WTC11 (cell line): ENCODE measurements around the gene ITFG1. TPM values are rescaled to one million over a fixed set of nuclear protein-coding genes. Genes with fewer than 3 reads are reported as not detected.

Source experiments
- ATAC-seq: fragments of 200-7000 bp; cut with Tn5 transposase; 2 replicates; pipeline ENCODE4 v1.10.0; 2021; ENCODE audit warnings: mild to moderate bottlenecking, moderate library complexity
- CTCF ChIA-PET: fragments of 300-600 bp; sonication (Branson Sonifier 250); formaldehyde crosslinking; loops from one replicate; lab custom pipeline; 2021; ENCODE audit warnings: antibody characterized with exemption; lab: Charles Lee
- POLR2A ChIA-PET: fragments of 350-600 bp; sonication (Branson Sonifier 250); formaldehyde crosslinking; loops from one replicate; lab custom pipeline; 2021; ENCODE audit warnings: antibody characterized with exemption; lab: Charles Lee
- DNase-seq: peaks from one replicate; pipeline ENCODE4 v3.0.0; 2021; ENCODE audit warnings: low spot score
- H3K27ac Mint-ChIP-seq: 2 replicates; pipeline ENCODE4 v1.8.0; 2021; ENCODE audit warnings: mixed read lengths
- H3K27me3 Mint-ChIP-seq: 2 replicates; pipeline ENCODE4 v1.8.0; 2021; ENCODE audit warnings: low read depth, mild to moderate bottlenecking, moderate library complexity, mixed read lengths
- H3K36me3 Mint-ChIP-seq: 2 replicates; pipeline ENCODE4 v1.8.0; 2021; ENCODE audit warnings: mixed read lengths
- H3K4me1 Mint-ChIP-seq: 2 replicates; pipeline ENCODE4 v1.8.0; 2022; ENCODE audit warnings: mixed read lengths
- H3K4me3 Mint-ChIP-seq: 2 replicates; pipeline ENCODE4 v1.8.0; 2021; ENCODE audit warnings: mild to moderate bottlenecking, moderate library complexity, mixed read lengths
- H3K9me3 Mint-ChIP-seq: 2 replicates; pipeline ENCODE4 v1.8.0; 2021; ENCODE audit warnings: mixed read lengths
- AFF4 ChIP-seq: sonication (generic); formaldehyde crosslinking; IDR thresholded peaks from 2 replicates; pipeline ENCODE4 v1.8.1; 2023; ENCODE audit warnings: mild to moderate bottlenecking, missing genetic modification reagents, borderline replicate concordance
- CDX4 ChIP-seq: fragments of 250-450 bp; sonication (Bioruptor Pico); IDR thresholded peaks from 2 replicates; pipeline ENCODE4 v1.9.0; 2021; ENCODE audit warnings: moderate library complexity, mild to moderate bottlenecking, inconsistent platforms, borderline replicate concordance
- CTCF ChIP-seq: fragments of 200-600 bp; IDR thresholded peaks from 2 replicates; pipeline ENCODE4 v1.8.0; 2022; ENCODE audit warnings: antibody characterized with exemption
- ELF4 ChIP-seq: sonication (generic); formaldehyde crosslinking; IDR thresholded peaks from 2 replicates; pipeline ENCODE4 v1.8.1; 2022; ENCODE audit warnings: low read depth, mild to moderate bottlenecking, moderate library complexity, missing genetic modification reagents
- EMX1 ChIP-seq: fragments of 250-450 bp; sonication (Bioruptor Pico); IDR thresholded peaks from 2 replicates; pipeline ENCODE4 v1.8.0; 2021; ENCODE audit warnings: mild to moderate bottlenecking
- ESRRA ChIP-seq: sonication (generic); formaldehyde crosslinking; IDR thresholded peaks from 2 replicates; pipeline ENCODE4 v1.8.1; 2022; ENCODE audit warnings: mild to moderate bottlenecking, missing genetic modification reagents, borderline replicate concordance
- FOXJ3 ChIP-seq: sonication (generic); formaldehyde crosslinking; IDR thresholded peaks from 2 replicates; pipeline ENCODE4 v1.9.0; 2021; ENCODE audit warnings: missing genetic modification reagents, mild to moderate bottlenecking, borderline replicate concordance
- FOXK1 ChIP-seq: sonication (generic); formaldehyde crosslinking; IDR thresholded peaks from 2 replicates; pipeline ENCODE4 v1.8.0; 2022; ENCODE audit warnings: mild to moderate bottlenecking, moderate library complexity, missing genetic modification reagents
- FOXP1 ChIP-seq: sonication (generic); formaldehyde crosslinking; IDR thresholded peaks from 2 replicates; pipeline ENCODE4 v1.8.0; 2022; ENCODE audit warnings: missing genetic modification reagents, mild to moderate bottlenecking, moderate library complexity, borderline replicate concordance
- FOXP4 ChIP-seq: sonication (generic); formaldehyde crosslinking; IDR thresholded peaks from 2 replicates; pipeline ENCODE4 v1.8.0; 2022; ENCODE audit warnings: mild to moderate bottlenecking, missing genetic modification reagents
- GABPB1 ChIP-seq: sonication (generic); formaldehyde crosslinking; IDR thresholded peaks from 2 replicates; pipeline ENCODE4 v1.8.1; 2023; ENCODE audit warnings: mild to moderate bottlenecking, missing genetic modification reagents
- HMGXB4 ChIP-seq: sonication (generic); formaldehyde crosslinking; IDR thresholded peaks from 2 replicates; pipeline ENCODE4 v1.8.1; 2023; ENCODE audit warnings: mild to moderate bottlenecking, moderate library complexity, missing genetic modification reagents
- IRF2 ChIP-seq: sonication (generic); formaldehyde crosslinking; IDR thresholded peaks from 2 replicates; pipeline ENCODE4 v1.8.0; 2022; ENCODE audit warnings: low read depth, missing genetic modification reagents, borderline replicate concordance
- KAT7 ChIP-seq: sonication (generic); formaldehyde crosslinking; IDR thresholded peaks from 2 replicates; pipeline ENCODE4 v1.8.1; 2023; ENCODE audit warnings: missing genetic modification reagents, mild to moderate bottlenecking, borderline replicate concordance
- MYBL2 ChIP-seq: sonication (generic); formaldehyde crosslinking; IDR thresholded peaks from 2 replicates; pipeline ENCODE4 v1.8.1; 2023; ENCODE audit warnings: mild to moderate bottlenecking, moderate library complexity, missing genetic modification reagents
- NFYB ChIP-seq: sonication (generic); formaldehyde crosslinking; conservative IDR thresholded peaks from 2 replicates; pipeline ENCODE4 v1.8.0; 2022; ENCODE audit warnings: low read depth, missing genetic modification reagents
- NR1H2 ChIP-seq: sonication (generic); formaldehyde crosslinking; IDR thresholded peaks from 2 replicates; pipeline ENCODE4 v1.9.0; 2021; ENCODE audit warnings: mild to moderate bottlenecking, moderate library complexity, missing genetic modification reagents
- OVOL2 ChIP-seq: fragments of 250-450 bp; sonication (Bioruptor Pico); IDR thresholded peaks from 2 replicates; pipeline ENCODE4 v1.9.0; 2021; ENCODE audit warnings: mild to moderate bottlenecking, borderline replicate concordance
- RELA ChIP-seq: sonication (generic); formaldehyde crosslinking; IDR thresholded peaks from 2 replicates; pipeline ENCODE4 v1.8.1; 2022; ENCODE audit warnings: missing genetic modification reagents, mild to moderate bottlenecking, borderline replicate concordance
- SOX15 ChIP-seq: fragments of 250-450 bp; sonication (Bioruptor Pico); IDR thresholded peaks from 2 replicates; pipeline ENCODE4 v1.9.0; 2021; ENCODE audit warnings: mild to moderate bottlenecking
- STAT6 ChIP-seq: sonication (generic); formaldehyde crosslinking; conservative IDR thresholded peaks from 2 replicates; pipeline ENCODE4 v1.8.1; 2023; ENCODE audit warnings: mild to moderate bottlenecking, low read depth, missing genetic modification reagents, moderate library complexity
- ZNF138 ChIP-seq: sonication (generic); formaldehyde crosslinking; conservative IDR thresholded peaks from 2 replicates; pipeline ENCODE4 v1.8.1; 2022; ENCODE audit warnings: mild to moderate bottlenecking, moderate library complexity, missing genetic modification reagents
- ZNF232 ChIP-seq: sonication (generic); formaldehyde crosslinking; IDR thresholded peaks from 2 replicates; pipeline ENCODE4 v1.8.0; 2022; ENCODE audit warnings: mild to moderate bottlenecking, missing genetic modification reagents
- total RNA-seq: library from RNA; stranded (reverse); gene quantifications from 3 replicates; pipeline ENCODE4 v1.2.3, GENCODE V29; 2021

The ITFG1 gene
- total RNA-seq, 1 experiment from 2014 or later, result 21.1 TPM

- CTCF ChIA-PET, result interaction anchor here (0.6 to 2.0 kb wide), 13 partner anchors 10 to 742 kb away, joined by 3 to 8 read pairs (median 3); partner anchors contain the start of genes ITFG1, NETO2 and PHKB
- H3K27ac Mint-ChIP-seq, result no peak overlapping the region
- H3K27me3 Mint-ChIP-seq, result no peaks in the 10 kb centered on the region
- H3K9me3 Mint-ChIP-seq, result peaks cover 9% of the 10 kb centered on the region
- ATAC-seq (peak; percentile 96), DNase-seq (peak; percentile 62)
- POLR2A ChIA-PET, result no interaction called here
- peaks cover 14% of the 10 kb centered on the region for H3K4me1 Mint-ChIP-seq
- TF ChIP-seq FOXP4, result no peak
- TF ChIP-seq FOXK1 (CRISPR knock-in tag), result peak; percentile 47; the same call in 1 of the 2 replicates
- no peak for TF ChIP-seq RELA (CRISPR knock-in tag)
- no peak for TF ChIP-seq ESRRA (CRISPR knock-in tag)
- TF ChIP-seq NR1H2 (CRISPR knock-in tag), result no peak
- no peak overlapping the region for H3K4me3 Mint-ChIP-seq
- H3K36me3 Mint-ChIP-seq, result peaks cover 31% of the 10 kb centered on the region
Observed at GRCh38 chr16:47424846-47425245, 36.0 kb downstream of the ITFG1 start.

GRCh38 chr16:47416869-47417268 is 44.0 kb downstream of the ITFG1 start:
- CTCF ChIA-PET, result no interaction called here
- no peak for TF ChIP-seq FOXP1 (CRISPR knock-in tag)
- no peak for TF ChIP-seq AFF4 (CRISPR knock-in tag)
- no peak for TF ChIP-seq STAT6 (CRISPR knock-in tag)
- no peak for TF ChIP-seq EMX1
- TF ChIP-seq NFYB (CRISPR knock-in tag), result no peak
- no peak for TF ChIP-seq KAT7
- no peak for TF ChIP-seq GABPB1 (CRISPR knock-in tag)
- TF ChIP-seq ZNF232 (CRISPR knock-in tag), result no peak
- no peak for TF ChIP-seq SOX15
- no peak for TF ChIP-seq ELF4 (CRISPR knock-in tag)
- no peak for TF ChIP-seq ESRRA (CRISPR knock-in tag)
- no peak for TF ChIP-seq CTCF
- no peak for TF ChIP-seq CDX4 (CRISPR knock-in tag)
- TF ChIP-seq IRF2 (CRISPR knock-in tag), result no peak
- no peak for TF ChIP-seq MYBL2 (CRISPR knock-in tag)
- no peak for TF ChIP-seq OVOL2 (CRISPR knock-in tag)
- no peak for TF ChIP-seq HMGXB4 (CRISPR knock-in tag)
- TF ChIP-seq ZNF138, result no peak
- TF ChIP-seq FOXJ3 (CRISPR knock-in tag), result no peak
- TF ChIP-seq, all 79 proteins: peak for 0
- no peak for DNase-seq
- no peak overlapping the region for H3K4me3 Mint-ChIP-seq
- ATAC-seq, result no peak
- no peaks in the 10 kb centered on the region for H3K27me3 Mint-ChIP-seq
- no peak overlapping the region for H3K27ac Mint-ChIP-seq
- POLR2A ChIA-PET, result no interaction called here
- peaks cover 2% of the 10 kb centered on the region; the same call in 1 of the 2 replicates for H3K36me3 Mint-ChIP-seq
- peaks cover 3% of the 10 kb centered on the region; the same call in 1 of the 2 replicates for H3K9me3 Mint-ChIP-seq
- 0 out of 2 replicates have a peak, but pooled peaks cover 3% of the 10 kb centered on the region for H3K4me1 Mint-ChIP-seq
